ENCODE results near the gene RHBDF1. TPM values are rescaled to one million over a fixed set of nuclear protein-coding genes. Genes with fewer than 3 reads are reported as not detected.

RHBDF1 gene
- polyA plus RNA-seq, 2 of the 4 experiments (the other 2 are of a cell fraction) = 13.5 to 19.2 TPM

DNA sequence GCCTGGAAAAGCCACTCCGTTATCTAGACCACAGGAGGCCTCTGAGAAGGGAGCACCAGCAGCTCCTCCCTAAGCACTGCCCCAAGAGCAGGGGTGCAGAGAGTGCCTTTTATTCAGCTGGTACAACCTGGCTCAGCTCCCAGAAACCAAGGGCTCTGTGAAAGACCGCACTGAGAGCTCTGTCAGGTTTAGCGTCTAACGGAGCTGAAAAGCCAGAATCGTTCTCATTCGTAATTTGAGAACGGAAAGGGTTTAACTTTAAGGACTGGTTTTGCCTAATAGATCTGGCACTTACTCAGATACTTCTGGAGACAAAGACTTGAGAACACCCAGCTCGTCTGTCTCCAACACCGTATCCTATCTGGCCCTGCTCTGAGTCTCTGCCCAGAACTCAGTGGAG lies 19.1 kb upstream of the RHBDF1 start:
- POLR2A ChIA-PET = no interaction called here
- FAIRE-seq = no peak
- Histone ChIP-seq H3K4me3 (no peak overlapping the region), H3K9me3 (no peaks in the 10 kb centered on the region), H3K4me2 (no peak overlapping the region), H3K4me1 (no peaks in the 10 kb centered on the region), H3K27ac (no peak overlapping the region)
- no peak for DNase-seq (ENCODE audit: low read depth in 1 of 2, low spot score in 1 of 2)
- ATAC-seq = no peak
- CTCF ChIA-PET = interaction anchor here (1.0 to 30.3 kb wide), 7 partner anchors 11 to 271 kb away, joined by 3 to 718 read pairs (median 6); partner anchors contain the start of genes MPG and RHBDF1
- TF ChIP-seq HOXB13 (CRISPR knock-in tag; IDR thresholded peaks at IDR 0.05; ENCODE audit: low read depth) (no peak), RCOR1 (IDR thresholded peaks at IDR 0.05; ENCODE audit: low read depth, low read length) (no peak), EHF (CRISPR knock-in tag; IDR thresholded peaks at IDR 0.05) (no peak), FOSB (CRISPR knock-in tag; IDR thresholded peaks at IDR 0.05) (no peak), SMC3 (IDR thresholded peaks at IDR 0.05) (no peak), NPAS2 (CRISPR knock-in tag; IDR thresholded peaks at IDR 0.05; ENCODE audit: borderline replicate concordance) (no peak), ZNF302 (CRISPR knock-in tag; IDR thresholded peaks at IDR 0.05) (no peak), CBX2 (IDR thresholded peaks at IDR 0.05; ENCODE audit: borderline replicate concordance, low read depth) (no peak)
- TF ChIP-seq, protein P1, sequence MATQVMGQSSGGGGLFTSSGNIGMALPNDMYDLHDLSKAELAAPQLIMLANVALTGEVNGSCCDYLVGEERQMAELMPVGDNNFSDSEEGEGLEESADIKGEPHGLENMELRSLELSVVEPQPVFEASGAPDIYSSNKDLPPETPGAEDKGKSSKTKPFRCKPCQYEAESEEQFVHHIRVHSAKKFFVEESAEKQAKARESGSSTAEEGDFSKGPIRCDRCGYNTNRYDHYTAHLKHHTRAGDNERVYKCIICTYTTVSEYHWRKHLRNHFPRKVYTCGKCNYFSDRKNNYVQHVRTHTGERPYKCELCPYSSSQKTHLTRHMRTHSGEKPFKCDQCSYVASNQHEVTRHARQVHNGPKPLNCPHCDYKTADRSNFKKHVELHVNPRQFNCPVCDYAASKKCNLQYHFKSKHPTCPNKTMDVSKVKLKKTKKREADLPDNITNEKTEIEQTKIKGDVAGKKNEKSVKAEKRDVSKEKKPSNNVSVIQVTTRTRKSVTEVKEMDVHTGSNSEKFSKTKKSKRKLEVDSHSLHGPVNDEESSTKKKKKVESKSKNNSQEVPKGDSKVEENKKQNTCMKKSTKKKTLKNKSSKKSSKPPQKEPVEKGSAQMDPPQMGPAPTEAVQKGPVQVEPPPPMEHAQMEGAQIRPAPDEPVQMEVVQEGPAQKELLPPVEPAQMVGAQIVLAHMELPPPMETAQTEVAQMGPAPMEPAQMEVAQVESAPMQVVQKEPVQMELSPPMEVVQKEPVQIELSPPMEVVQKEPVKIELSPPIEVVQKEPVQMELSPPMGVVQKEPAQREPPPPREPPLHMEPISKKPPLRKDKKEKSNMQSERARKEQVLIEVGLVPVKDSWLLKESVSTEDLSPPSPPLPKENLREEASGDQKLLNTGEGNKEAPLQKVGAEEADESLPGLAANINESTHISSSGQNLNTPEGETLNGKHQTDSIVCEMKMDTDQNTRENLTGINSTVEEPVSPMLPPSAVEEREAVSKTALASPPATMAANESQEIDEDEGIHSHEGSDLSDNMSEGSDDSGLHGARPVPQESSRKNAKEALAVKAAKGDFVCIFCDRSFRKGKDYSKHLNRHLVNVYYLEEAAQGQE (IDR thresholded peaks at IDR 0.05) = no peak
- 94% methylated on average over 9 of the region's 9 CpGs for WGBS (ENCODE audit: missing lambda C conversion rate)

DNA sequence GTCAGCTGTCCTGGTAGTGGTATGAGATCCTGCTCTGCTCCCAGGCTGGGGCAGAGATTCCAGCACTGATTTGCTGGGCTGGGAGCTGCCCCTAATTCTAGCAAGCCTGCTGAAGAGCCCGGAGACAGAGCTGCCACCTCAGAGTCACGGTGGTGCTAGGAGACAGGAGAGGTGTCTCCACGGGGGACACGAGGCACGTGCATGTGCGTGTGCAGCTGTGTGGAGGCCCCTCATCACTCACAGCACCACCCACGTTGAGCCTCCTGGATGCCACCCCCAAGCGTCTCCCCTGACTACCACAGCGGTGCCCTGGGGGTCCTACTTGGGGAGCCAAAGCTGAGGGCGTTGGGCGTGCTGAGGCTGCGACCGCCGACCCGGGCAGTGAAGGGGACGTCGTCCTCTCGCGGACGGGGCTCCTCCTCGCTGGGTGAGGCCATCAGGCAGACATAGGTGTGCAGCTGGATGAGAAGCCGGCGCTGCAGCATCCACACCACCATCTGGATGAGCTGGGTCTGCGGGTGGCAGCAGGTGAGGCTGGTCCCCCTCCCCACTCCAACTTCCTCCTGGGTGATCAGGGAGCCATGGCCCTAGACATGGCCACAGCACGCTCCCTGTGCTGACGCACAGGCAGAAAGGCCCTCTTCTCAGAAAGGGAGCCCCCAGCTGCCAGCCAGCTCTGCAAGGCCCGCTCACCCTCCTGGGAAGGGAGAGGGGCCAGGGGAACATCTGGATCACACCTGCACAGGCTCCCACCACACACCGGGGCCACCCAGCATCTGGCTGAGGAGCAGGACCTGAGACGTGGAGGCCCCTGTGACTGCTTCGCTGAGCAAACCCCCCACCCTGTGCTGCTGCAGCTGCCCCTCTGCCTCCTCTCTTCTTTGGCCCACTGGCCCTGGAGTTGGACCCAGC lies 17.2 kb upstream of the RHBDF1 start:
- WGBS (ENCODE audit: missing lambda C conversion rate) = 94% methylated on average over 15 of the region's 30 CpGs
- no peak for ATAC-seq
- DNase-seq (ENCODE audit: low read depth in 1 of 2, low spot score in 1 of 2) = no peak
- no peak overlapping the region for H3K27ac ChIP-seq
- TF ChIP-seq EP300 (IDR thresholded peaks at IDR 0.05) = no peak
- ChIA-PET CTCF (interaction anchor here (1.1 to 30.3 kb wide), 7 partner anchors 6 to 272 kb away, joined by 4 to 718 read pairs (median 11); partner anchors contain the start of genes MPG and RHBDF1), POLR2A (no interaction called here)
- H3K4me1 ChIP-seq = peaks cover 6% of the 10 kb centered on the region
- H3K4me3 ChIP-seq = no peak overlapping the region
- H3K4me2 ChIP-seq = no peak overlapping the region
- no peak for FAIRE-seq
- H3K9me3 ChIP-seq = no peaks in the 10 kb centered on the region

DNA sequence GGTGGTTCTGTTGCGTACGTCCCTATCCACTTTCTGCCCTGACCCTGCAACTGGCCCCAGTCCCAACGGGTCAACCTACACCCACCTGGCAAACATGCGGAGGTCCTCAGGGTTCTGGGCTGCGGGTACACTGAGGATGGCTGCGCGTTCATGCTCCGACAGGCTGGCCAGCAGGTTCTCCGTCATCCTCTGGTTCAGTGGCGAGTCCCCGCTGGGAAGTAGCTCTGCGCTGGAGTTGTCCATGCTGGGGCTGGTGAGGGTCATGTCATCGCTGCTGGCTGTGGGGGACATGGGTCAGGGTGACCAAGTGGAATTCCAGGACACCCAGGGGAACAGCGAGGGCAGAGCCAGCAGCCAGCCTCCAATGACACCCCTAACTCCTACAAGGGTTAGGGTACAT lies 16.2 kb upstream of the RHBDF1 start:
- DNase-seq (ENCODE audit: low read depth in 1 of 2, low spot score in 1 of 2) (no peak), FAIRE-seq (no peak), ATAC-seq (no peak)
- POLR2A ChIA-PET = no interaction called here
- H3K4me2 ChIP-seq = no peak overlapping the region
- H3K27ac ChIP-seq = no peak overlapping the region
- H3K4me3 ChIP-seq = no peak overlapping the region
- peaks cover 10% of the 10 kb centered on the region for H3K4me1 ChIP-seq
- H3K9me3 ChIP-seq = no peaks in the 10 kb centered on the region
- 93% methylated on average over 13 of the region's 14 CpGs for WGBS (ENCODE audit: missing lambda C conversion rate)
- CTCF ChIA-PET = interaction anchor here (1.5 to 30.3 kb wide), 4 partner anchors 8 to 21 kb away, joined by 4 to 718 read pairs (median 51); partner anchors contain the start of genes MPG and RHBDF1
- TF ChIP-seq POLR2AphosphoS2 (conservative IDR thresholded peaks at IDR 0.05; ENCODE audit: low read length) (no peak), POLR2A (IDR thresholded peaks at IDR 0.05; ENCODE audit: low read length) (no peak), HDAC2 (IDR thresholded peaks at IDR 0.05) (no peak), ZSCAN20 (CRISPR knock-in tag; IDR thresholded peaks at IDR 0.05) (no peak), KDM1A (IDR thresholded peaks at IDR 0.05; ENCODE audit: low read depth) (no peak), HOXB5 (CRISPR knock-in tag; IDR thresholded peaks at IDR 0.05) (no peak), NPAS2 (CRISPR knock-in tag; IDR thresholded peaks at IDR 0.05; ENCODE audit: borderline replicate concordance) (no peak), SREBF2 (IDR thresholded peaks at IDR 0.05) (no peak), HOXB13 (CRISPR knock-in tag; IDR thresholded peaks at IDR 0.05; ENCODE audit: low read depth) (no peak), FOSB (CRISPR knock-in tag; IDR thresholded peaks at IDR 0.05) (no peak), JUN (IDR thresholded peaks at IDR 0.05) (no peak), PHF8 (IDR thresholded peaks at IDR 0.05; ENCODE audit: borderline replicate concordance, low read depth) (no peak), NR3C1 (IDR thresholded peaks at IDR 0.05) (no peak)
- TF ChIP-seq, protein P2, sequence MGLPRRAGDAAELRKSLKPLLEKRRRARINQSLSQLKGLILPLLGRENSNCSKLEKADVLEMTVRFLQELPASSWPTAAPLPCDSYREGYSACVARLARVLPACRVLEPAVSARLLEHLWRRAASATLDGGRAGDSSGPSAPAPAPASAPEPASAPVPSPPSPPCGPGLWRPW (IDR thresholded peaks at IDR 0.05) = no peak
- TF ChIP-seq, protein P3, sequence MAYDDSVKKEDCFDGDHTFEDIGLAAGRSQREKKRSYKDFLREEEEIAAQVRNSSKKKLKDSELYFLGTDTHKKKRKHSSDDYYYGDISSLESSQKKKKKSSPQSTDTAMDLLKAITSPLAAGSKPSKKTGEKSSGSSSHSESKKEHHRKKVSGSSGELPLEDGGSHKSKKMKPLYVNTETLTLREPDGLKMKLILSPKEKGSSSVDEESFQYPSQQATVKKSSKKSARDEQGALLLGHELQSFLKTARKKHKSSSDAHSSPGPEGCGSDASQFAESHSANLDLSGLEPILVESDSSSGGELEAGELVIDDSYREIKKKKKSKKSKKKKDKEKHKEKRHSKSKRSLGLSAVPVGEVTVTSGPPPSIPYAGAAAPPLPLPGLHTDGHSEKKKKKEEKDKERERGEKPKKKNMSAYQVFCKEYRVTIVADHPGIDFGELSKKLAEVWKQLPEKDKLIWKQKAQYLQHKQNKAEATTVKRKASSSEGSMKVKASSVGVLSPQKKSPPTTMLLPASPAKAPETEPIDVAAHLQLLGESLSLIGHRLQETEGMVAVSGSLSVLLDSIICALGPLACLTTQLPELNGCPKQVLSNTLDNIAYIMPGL (CRISPR knock-in tag; IDR thresholded peaks at IDR 0.05; ENCODE audit: borderline replicate concordance) = no peak
- TF ChIP-seq, protein P1 (IDR thresholded peaks at IDR 0.05) = no peak
